Fibroblast of mammary gland (primary cell): ENCODE results near the gene PCSK9.

ENCODE experiments used
- DNase-seq: peaks from one replicate; pipeline ENCODE4 v3.0.0-alpha.2; 2010; ENCODE audit warnings: low read depth
- H3K4me3 ChIP-seq: 2 replicates; pipeline ENCODE4 v1.5.1; 2011; ENCODE audit warnings: low read depth, mild to moderate bottlenecking, low read length, moderate library complexity; ENCODE audit not compliant: control insufficient read depth
- TF ChIP-seq, protein P1 (sequence below): conservative IDR thresholded peaks from 2 replicates; pipeline ENCODE4 v1.5.1; 2011; ENCODE audit warnings: low read depth, low read length, inconsistent platforms; ENCODE audit not compliant: control insufficient read depth, insufficient read depth

Gene PCSK9

DNA sequence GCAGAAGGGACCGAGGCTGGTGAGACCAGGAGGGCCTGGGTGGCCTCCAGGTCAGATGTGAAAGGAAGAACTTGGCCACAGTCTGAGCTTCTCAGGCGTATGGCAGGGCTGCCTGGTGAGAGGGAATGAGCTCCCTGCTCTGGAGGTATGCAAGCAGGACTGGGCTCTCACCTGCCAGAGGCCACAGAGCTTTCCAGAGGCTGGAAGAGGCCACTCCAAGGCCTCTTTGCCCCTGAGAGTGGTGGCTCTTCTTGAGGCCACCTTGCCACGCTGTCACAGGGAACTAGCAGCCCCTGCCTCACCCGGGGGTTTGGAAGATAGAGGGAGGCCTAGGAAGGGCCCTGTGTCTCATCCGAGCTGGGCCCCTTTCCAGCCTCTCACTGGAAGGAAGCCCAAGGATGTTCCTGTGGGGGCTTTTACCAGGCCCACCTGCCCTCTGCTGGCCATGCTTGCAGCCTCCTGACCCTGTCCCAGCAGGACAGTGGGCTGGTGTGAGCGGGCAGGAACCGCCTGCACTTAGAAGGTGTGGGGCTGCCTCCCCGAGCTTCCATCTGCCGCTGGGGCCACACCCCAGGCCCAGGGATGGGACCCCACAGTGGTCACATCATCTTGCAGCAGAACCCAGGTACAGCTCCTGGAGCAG, 10.0 kb downstream of the PCSK9 start:
- TF ChIP-seq, protein P1, sequence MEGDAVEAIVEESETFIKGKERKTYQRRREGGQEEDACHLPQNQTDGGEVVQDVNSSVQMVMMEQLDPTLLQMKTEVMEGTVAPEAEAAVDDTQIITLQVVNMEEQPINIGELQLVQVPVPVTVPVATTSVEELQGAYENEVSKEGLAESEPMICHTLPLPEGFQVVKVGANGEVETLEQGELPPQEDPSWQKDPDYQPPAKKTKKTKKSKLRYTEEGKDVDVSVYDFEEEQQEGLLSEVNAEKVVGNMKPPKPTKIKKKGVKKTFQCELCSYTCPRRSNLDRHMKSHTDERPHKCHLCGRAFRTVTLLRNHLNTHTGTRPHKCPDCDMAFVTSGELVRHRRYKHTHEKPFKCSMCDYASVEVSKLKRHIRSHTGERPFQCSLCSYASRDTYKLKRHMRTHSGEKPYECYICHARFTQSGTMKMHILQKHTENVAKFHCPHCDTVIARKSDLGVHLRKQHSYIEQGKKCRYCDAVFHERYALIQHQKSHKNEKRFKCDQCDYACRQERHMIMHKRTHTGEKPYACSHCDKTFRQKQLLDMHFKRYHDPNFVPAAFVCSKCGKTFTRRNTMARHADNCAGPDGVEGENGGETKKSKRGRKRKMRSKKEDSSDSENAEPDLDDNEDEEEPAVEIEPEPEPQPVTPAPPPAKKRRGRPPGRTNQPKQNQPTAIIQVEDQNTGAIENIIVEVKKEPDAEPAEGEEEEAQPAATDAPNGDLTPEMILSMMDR = no peak
- DNase-seq = no peak
- H3K4me3 ChIP-seq = no peak overlapping the region

GRCh38 chr1:55049914-55050278, 10.5 kb downstream of the PCSK9 start:
- peak; percentile 31 for DNase-seq
- TF ChIP-seq, protein P1 = no peak
- no peak overlapping the region for H3K4me3 ChIP-seq

DNA sequence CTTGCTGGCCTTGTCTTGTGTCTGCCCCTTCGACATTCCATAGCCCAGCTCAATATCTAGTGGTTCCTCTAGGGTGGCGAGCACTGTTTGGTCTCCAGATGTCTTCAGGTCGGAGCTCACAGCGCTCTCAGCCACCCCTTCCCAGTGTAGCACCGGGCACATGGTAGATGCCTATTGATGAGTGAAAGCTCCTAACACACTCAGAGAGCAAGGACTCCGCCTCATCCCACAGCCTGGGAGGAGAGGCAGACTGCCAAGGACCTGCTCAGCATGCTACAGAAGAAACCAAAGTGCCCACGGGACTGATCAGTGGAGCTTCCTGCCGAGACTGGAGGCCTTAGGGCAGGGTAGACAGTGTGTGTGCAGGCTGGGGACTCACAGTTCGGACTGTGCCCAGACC, 10.9 kb downstream of the PCSK9 start:
- DNase-seq = peak; percentile 66
- no peak overlapping the region for H3K4me3 ChIP-seq

DNA sequence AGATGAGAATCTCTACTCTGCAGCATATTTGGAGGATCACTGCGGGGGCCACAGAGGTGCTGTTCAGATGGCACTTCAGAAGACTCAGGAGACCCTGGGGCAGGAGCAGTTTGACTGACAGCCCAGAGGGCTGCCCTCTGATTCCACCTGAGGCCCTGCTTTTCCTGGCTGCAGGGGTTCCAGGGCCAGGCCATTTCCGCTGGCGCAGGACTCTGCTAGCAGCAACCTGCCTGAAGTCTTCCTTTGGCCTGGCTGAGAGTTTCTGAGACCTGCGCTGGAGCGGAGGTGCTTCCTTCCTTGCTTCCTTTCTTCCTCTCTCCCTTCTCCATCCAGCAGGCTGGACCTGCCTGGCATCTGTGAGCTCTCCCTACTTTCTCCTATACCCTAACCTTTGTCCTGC, 11.8 kb downstream of the PCSK9 start:
- TF ChIP-seq, protein P1 = no peak
- H3K4me3 ChIP-seq = no peak overlapping the region

More for the DNA sequence above, 10.9 kb downstream of the PCSK9 start:
- TF ChIP-seq, protein P1 = no peak

GRCh38 chr1:55051621-55052020, 12.3 kb downstream of the PCSK9 start:
- TF ChIP-seq, protein P1 = no peak
- H3K4me3 ChIP-seq = no peak overlapping the region

More for the DNA sequence above, 11.8 kb downstream of the PCSK9 start:
- no peak for DNase-seq

DNA sequence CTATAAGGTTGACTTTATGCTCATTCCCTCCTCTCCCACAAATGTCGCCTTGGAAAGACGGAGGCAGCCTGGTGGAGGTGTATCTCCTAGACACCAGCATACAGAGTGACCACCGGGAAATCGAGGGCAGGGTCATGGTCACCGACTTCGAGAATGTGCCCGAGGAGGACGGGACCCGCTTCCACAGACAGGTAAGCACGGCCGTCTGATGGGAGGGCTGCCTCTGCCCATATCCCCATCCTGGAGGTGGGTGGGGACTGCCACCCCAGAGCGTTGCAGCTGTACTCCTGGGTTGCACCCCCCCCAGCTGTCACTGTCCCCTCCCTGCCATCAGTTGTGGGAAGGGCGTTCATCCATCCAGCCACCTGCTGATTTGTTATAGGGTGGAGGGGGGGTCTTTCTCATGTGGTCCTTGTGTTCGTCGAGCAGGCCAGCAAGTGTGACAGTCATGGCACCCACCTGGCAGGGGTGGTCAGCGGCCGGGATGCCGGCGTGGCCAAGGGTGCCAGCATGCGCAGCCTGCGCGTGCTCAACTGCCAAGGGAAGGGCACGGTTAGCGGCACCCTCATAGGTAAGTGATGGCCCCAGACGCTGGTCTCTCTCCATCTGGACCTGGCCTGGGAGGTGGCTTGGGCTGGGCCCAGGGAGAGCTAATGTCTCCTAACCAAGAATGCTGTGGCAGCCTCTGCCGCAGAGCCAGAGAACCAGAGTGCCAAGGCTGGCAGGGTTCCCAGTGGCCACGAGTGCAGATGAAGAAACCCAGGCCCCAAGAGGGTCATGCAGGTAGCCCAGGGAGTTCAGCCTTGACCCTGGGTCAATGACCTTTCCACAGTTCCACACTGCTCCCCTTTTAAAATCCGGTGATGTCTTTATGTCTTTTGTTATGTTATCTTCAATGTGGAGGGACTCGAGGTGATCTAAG, 13.1 kb downstream of the PCSK9 start:
- H3K4me3 ChIP-seq = no peak overlapping the region
- DNase-seq = no peak
- TF ChIP-seq, protein P1 = no peak

More at GRCh38 chr1:55051621-55052020, 12.3 kb downstream of the PCSK9 start:
- DNase-seq = no peak
